ENCODE data around the gene SNCB. TPM values are rescaled to one million over a fixed set of nuclear protein-coding genes. Genes with fewer than 3 reads are reported as not detected.
"Not testable (repeated sequence)": the region's sequence is repeated elsewhere in the genome, so short reads cannot be mapped to it uniquely, and the experiment has no call there.

Gene SNCB
- total and polyA plus RNA-seq, 7 experiments from 2014 or later = not detected

DNA sequence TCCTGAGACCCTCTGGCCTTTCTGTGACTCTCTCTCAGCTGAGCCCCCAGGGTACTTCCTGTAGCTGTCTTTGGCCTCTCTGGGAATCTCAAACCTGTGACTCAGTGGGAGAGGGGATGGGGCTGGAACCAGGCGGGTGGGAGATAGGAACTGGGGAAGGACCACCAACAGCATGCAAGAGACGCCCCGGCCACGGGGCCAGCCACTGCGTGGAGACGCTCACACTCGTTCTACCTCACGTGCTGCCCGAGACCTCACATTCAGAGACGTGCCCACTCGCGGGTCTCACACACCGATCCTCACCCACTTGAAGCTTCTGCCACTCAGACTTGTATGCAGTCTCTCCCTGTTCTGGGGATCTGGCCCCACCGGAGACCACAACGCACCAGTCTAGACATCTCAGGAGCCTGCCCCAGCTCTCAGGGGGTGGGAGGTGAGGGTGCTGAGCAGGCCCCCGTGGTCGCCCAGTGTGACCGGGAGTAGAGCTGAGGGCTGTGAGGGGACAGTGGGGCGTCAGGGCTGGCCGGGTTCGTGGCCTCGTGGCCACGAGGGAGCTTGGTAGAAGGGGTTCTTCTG lies 34.2 kb downstream of the SNCB start:
- Mint-ChIP-seq H3K27ac (peak overlapping the region in 7 of 9 donors; percentile 22 to 75 (median 50)), H3K9me3 (no peaks in the 10 kb centered on the region), H3K4me3 (peak overlapping the region; percentile 69 to 83 (median 79)), H3K4me1 (peaks cover 4 to 8% (median 6%) of the 10 kb centered on the region in 7 donors), H3K27me3 (peaks cover 0 to 4% (median 0%) of the 10 kb centered on the region in 5 donors), H3K36me3 (no peaks in the 10 kb centered on the region)
- peak overlapping the region; percentile 41 for H3K4me3 ChIP-seq (ENCODE audit: low read length)
- no peak for DNase-seq
- ChIA-PET POLR2A (interaction anchor here (1.1 kb wide), 1 partner anchor 52 kb away, joined by 3 read pairs; no protein-coding TSS in a partner anchor), CTCF (interaction anchor here (0.7 to 2.8 kb wide), 10 partner anchors 9 to 866 kb away, joined by 3 to 20 read pairs (median 3); partner anchors contain the start of genes CLTB, FAF2 and TSPAN17)
- H3K9me3 ChIP-seq (ENCODE audit: control insufficient read depth in 2 of 3, low read length in 3 of 3) = no peaks in the 10 kb centered on the region
- no peak for ATAC-seq
- H3K27ac ChIP-seq (ENCODE audit: low read depth, low read length) = no peak overlapping the region
- no peaks in the 10 kb centered on the region for H3K27me3 ChIP-seq (ENCODE audit: control insufficient read depth in 2 of 2, insufficient read depth in 2 of 2, low read length in 2 of 2)
- intact Hi-C loops (cut with micrococcal nuclease) = loop anchor here (2.0 to 5.0 kb wide), 4 partner anchors 51 to 359 kb away; partner anchors contain the start of genes RNF44 (in 2 of the 2), KIAA1191 (in 1 of the 2), SIMC1 (in 1 of the 2) and TSPAN17 (in 1 of the 2)
- H3K4me1 ChIP-seq (ENCODE audit: control insufficient read depth in 2 of 2, insufficient read depth in 2 of 2, low read length in 2 of 2) = peaks cover 7% of the 10 kb centered on the region in 2 donors
- no peaks in the 10 kb centered on the region for H3K36me3 ChIP-seq (ENCODE audit: control insufficient read depth in 2 of 3, insufficient read depth in 3 of 3, low read length in 3 of 3)

DNA sequence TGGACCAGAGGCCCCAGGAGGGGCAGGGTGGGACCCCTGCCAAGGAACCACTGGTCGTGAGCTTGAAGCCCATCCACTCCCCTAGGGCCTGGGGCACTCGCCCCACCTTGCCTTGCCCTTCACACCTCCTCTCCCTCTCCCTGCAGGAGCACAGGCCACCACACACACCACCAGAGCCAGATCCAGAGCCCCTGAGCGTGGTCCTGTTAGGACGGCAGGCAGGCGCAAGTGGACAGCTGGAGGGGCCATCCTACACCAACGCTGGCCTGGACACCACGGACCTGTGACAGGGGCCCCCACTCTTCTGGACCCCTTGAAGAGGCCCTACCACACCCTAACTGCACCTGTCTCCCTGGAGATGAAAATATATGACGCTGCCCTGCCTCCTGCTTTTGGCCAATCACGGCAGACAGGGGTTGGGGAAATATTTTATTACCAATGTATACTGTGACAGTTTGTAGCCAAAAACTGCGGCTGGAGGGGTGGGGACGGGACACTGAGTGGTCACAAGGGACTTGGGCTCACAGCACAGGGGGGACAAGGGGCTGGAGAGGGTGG lies 34.9 kb downstream of the SNCB start:
- Mint-ChIP-seq H3K36me3 (no peaks in the 10 kb centered on the region), H3K27me3 (peaks cover 0 to 4% (median 0%) of the 10 kb centered on the region in 5 donors), H3K4me3 (peak overlapping the region in 3 of 10 donors; percentile 29 to 80 (median 74)), H3K4me1 (peaks cover 4 to 8% (median 6%) of the 10 kb centered on the region in 7 donors), H3K27ac (peak overlapping the region in 1 of 9 donors; percentile 74), H3K9me3 (no peaks in the 10 kb centered on the region)
- ATAC-seq = no peak
- Histone ChIP-seq H3K4me3 (ENCODE audit: low read length) (no peak overlapping the region), H3K36me3 (ENCODE audit: control insufficient read depth in 2 of 3, insufficient read depth in 3 of 3, low read length in 3 of 3) (no peaks in the 10 kb centered on the region), H3K9me3 (ENCODE audit: control insufficient read depth in 2 of 3, low read length in 3 of 3) (no peaks in the 10 kb centered on the region), H3K27me3 (ENCODE audit: control insufficient read depth in 2 of 2, insufficient read depth in 2 of 2, low read length in 2 of 2) (no peaks in the 10 kb centered on the region), H3K4me1 (ENCODE audit: control insufficient read depth in 2 of 2, insufficient read depth in 2 of 2, low read length in 2 of 2) (peaks cover 7% of the 10 kb centered on the region in 2 donors), H3K27ac (ENCODE audit: low read depth, low read length) (no peak overlapping the region)
- ChIA-PET POLR2A (no interaction called here), CTCF (interaction anchor here (0.8 to 2.8 kb wide), 7 partner anchors 8 to 866 kb away, joined by 3 to 20 read pairs (median 3); partner anchors contain the start of genes CLTB and FAF2)
- DNase-seq = no peak
- intact Hi-C loops (cut with micrococcal nuclease) = loop anchor here in 1 of 2 donors (5.0 kb wide), 1 partner anchor 358 kb away; the partner anchor contains the start of gene SIMC1

DNA sequence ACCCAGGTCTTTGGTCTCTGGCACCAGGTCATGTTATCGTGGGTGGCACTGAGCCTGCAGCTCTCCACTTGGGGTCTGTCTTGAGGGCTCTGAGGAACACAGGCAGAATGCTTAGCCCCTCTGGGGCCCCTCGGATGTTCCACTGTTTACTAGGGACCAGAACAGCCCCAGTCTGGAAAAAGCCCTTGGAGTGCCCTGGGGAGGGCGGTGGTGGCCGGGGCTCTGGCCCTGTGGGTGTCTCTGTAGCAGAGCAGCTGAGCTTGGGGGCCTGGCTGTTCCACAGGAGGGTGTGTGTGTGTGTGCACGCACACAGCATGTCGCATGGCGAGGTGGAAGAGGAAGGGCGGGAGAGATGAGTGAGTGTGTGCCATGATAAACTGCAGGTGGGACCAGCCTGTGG lies 35.8 kb downstream of the SNCB start:
- peak overlapping the region in 2 of 10 donors; percentile 39 to 63 for H3K4me3 Mint-ChIP-seq
- peaks cover 0 to 4% (median 0%) of the 10 kb centered on the region in 5 donors for H3K27me3 Mint-ChIP-seq
- H3K9me3 Mint-ChIP-seq = no peaks in the 10 kb centered on the region
- H3K36me3 Mint-ChIP-seq = no peaks in the 10 kb centered on the region
- DNase-seq (no peak), ATAC-seq (no peak)
- Histone ChIP-seq H3K9me3 (ENCODE audit: control insufficient read depth in 2 of 3, low read length in 3 of 3) (no peaks in the 10 kb centered on the region), H3K27me3 (ENCODE audit: control insufficient read depth in 2 of 2, insufficient read depth in 2 of 2, low read length in 2 of 2) (no peaks in the 10 kb centered on the region), H3K4me3 (ENCODE audit: low read length) (no peak overlapping the region), H3K27ac (ENCODE audit: low read depth, low read length) (no peak overlapping the region), H3K4me1 (ENCODE audit: control insufficient read depth in 2 of 2, insufficient read depth in 2 of 2, low read length in 2 of 2) (peaks cover 7% of the 10 kb centered on the region in 2 donors), H3K36me3 (ENCODE audit: control insufficient read depth in 2 of 3, insufficient read depth in 3 of 3, low read length in 3 of 3) (no peaks in the 10 kb centered on the region)
- intact Hi-C loops (cut with micrococcal nuclease) = no loop called here
- peaks cover 4 to 8% (median 6%) of the 10 kb centered on the region in 7 donors for H3K4me1 Mint-ChIP-seq
- peak overlapping the region in 3 of 9 donors; percentile 25 to 76 (median 65) for H3K27ac Mint-ChIP-seq
- ChIA-PET CTCF (no interaction called here), POLR2A (no interaction called here)

DNA sequence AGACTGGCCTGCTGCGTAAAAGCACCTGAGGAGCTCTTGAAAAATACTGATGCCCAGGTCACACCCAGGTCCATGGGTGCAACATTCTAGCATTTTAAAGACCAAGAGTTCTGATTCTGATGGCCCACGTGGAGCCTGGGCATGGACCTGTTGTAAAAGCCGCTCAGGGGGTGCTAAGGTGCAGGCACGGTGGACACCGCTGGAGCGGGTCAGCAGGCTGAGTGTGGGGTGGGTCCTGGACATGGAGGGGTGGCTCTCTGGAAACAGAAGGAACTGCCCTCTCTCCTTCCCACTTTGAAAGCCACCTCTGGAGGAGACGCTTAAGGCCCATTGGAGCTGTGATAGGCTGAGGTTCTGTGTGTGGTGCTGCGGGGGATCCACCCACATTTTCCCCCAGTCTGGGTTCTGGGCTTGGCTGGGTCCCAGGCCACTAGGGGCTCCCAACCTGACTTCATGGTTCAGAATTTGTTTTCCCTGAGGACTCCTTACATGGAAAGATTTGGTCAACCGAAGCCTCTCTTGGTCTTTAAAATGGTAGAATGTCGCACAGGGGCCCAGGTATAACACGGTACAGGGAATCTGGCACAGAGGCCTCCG lies 37.0 kb downstream of the SNCB start:
- Histone ChIP-seq H3K27ac (ENCODE audit: low read depth, low read length) (no peak overlapping the region), H3K4me3 (ENCODE audit: low read length) (no peak overlapping the region), H3K27me3 (ENCODE audit: control insufficient read depth in 2 of 2, insufficient read depth in 2 of 2, low read length in 2 of 2) (no peaks in the 10 kb centered on the region), H3K4me1 (ENCODE audit: control insufficient read depth in 2 of 2, insufficient read depth in 2 of 2, low read length in 2 of 2) (peaks cover 7% of the 10 kb centered on the region in 2 donors), H3K9me3 (ENCODE audit: control insufficient read depth in 2 of 3, low read length in 3 of 3) (no peaks in the 10 kb centered on the region), H3K36me3 (ENCODE audit: control insufficient read depth in 2 of 3, insufficient read depth in 3 of 3, low read length in 3 of 3) (no peaks in the 10 kb centered on the region)
- no peak overlapping the region for H3K27ac Mint-ChIP-seq
- intact Hi-C loops (cut with micrococcal nuclease) = no loop called here
- H3K27me3 Mint-ChIP-seq = peaks cover 0 to 4% (median 0%) of the 10 kb centered on the region in 5 donors
- H3K36me3 Mint-ChIP-seq = peaks cover 0 to 3% (median 0%) of the 10 kb centered on the region in 5 donors
- H3K9me3 Mint-ChIP-seq = peaks cover 0 to 2% (median 0%) of the 10 kb centered on the region in 11 donors
- peaks cover 0 to 8% (median 6%) of the 10 kb centered on the region in 7 donors for H3K4me1 Mint-ChIP-seq
- ChIA-PET CTCF (no interaction called here), POLR2A (no interaction called here)
- no peak for ATAC-seq
- H3K4me3 Mint-ChIP-seq = no peak overlapping the region
- no peak for DNase-seq

DNA sequence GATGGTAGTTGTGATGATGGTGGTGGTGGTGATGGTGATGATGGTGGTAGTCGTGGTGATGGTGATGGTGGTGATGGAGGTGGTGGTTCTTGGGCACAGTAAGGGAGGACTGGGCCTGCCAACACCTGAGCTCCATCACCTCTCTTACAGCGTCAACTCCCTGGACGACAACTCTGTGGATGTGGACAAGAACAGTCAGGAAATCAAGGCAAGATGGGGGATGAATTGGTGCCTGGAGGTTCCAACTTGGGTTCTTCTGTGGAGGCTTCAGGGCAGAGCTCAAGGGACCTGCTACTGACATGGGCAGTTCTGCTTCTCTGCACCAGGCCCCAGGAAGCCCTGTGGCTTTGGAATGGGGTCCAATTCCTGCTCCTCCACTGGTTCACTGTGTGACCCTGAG lies 37.8 kb downstream of the SNCB start:
- ATAC-seq (no peak), DNase-seq (no peak)
- Histone ChIP-seq H3K27me3 (ENCODE audit: control insufficient read depth in 2 of 2, insufficient read depth in 2 of 2, low read length in 2 of 2) (no peaks in the 10 kb centered on the region), H3K4me1 (ENCODE audit: control insufficient read depth in 2 of 2, insufficient read depth in 2 of 2, low read length in 2 of 2) (peaks cover 7% of the 10 kb centered on the region in 2 donors), H3K27ac (ENCODE audit: low read depth, low read length) (no peak overlapping the region), H3K9me3 (ENCODE audit: control insufficient read depth in 2 of 3, low read length in 3 of 3) (no peaks in the 10 kb centered on the region), H3K4me3 (ENCODE audit: low read length) (no peak overlapping the region), H3K36me3 (ENCODE audit: control insufficient read depth in 2 of 3, insufficient read depth in 3 of 3, low read length in 3 of 3) (no peaks in the 10 kb centered on the region)
- no peak overlapping the region for H3K27ac Mint-ChIP-seq
- peaks cover 0 to 4% (median 0%) of the 10 kb centered on the region in 5 donors for H3K36me3 Mint-ChIP-seq
- no peak overlapping the region for H3K4me3 Mint-ChIP-seq
- intact Hi-C loops (cut with micrococcal nuclease) = no loop called here
- CTCF ChIA-PET = no interaction called here
- peaks cover 0 to 6% (median 0%) of the 10 kb centered on the region in 11 donors for H3K9me3 Mint-ChIP-seq
- peaks cover 0 to 8% (median 6%) of the 10 kb centered on the region in 7 donors for H3K4me1 Mint-ChIP-seq
- peaks cover 0 to 4% (median 0%) of the 10 kb centered on the region in 5 donors for H3K27me3 Mint-ChIP-seq
- POLR2A ChIA-PET = no interaction called here

DNA sequence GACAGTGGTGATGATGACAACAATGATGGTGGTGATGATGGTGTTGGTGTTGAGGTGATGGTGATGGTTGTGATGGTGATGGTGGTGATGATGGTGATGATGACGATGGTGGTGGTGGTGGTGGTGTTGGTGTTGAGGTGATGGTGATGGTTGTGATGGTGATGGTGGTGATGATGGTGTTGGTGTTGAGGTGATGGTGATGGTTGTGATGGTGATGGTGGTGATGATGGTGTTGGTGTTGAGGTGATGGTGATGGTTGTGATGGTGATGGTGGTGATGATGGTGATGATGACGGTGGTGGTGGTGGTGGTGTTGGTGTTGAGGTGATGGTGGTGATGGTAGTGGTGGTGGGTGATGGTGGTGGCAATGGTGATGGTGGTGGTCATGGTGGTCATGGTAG lies 38.7 kb downstream of the SNCB start:
- intact Hi-C loops (cut with micrococcal nuclease); H3K36me3 ChIP-seq (ENCODE audit: control insufficient read depth in 2 of 3, insufficient read depth in 3 of 3, low read length in 3 of 3); H3K9me3 ChIP-seq (ENCODE audit: control insufficient read depth in 2 of 3, low read length in 3 of 3); CTCF ChIA-PET; DNase-seq; H3K27ac Mint-ChIP-seq; H3K27me3 Mint-ChIP-seq; H3K9me3 Mint-ChIP-seq; H3K4me1 Mint-ChIP-seq; H3K4me3 Mint-ChIP-seq; H3K27ac ChIP-seq (ENCODE audit: low read depth, low read length); ATAC-seq; H3K36me3 Mint-ChIP-seq; H3K27me3 ChIP-seq (ENCODE audit: control insufficient read depth in 2 of 2, insufficient read depth in 2 of 2, low read length in 2 of 2); POLR2A ChIA-PET; H3K4me1 ChIP-seq (ENCODE audit: control insufficient read depth in 2 of 2, insufficient read depth in 2 of 2, low read length in 2 of 2); H3K4me3 ChIP-seq (ENCODE audit: low read length): not testable (repeated sequence)

All from naive thymus-derived CD4-positive, alpha-beta T cell (primary cell).